WERI-Rb-1 (cell line): ENCODE results near the gene ZNF385C.

Experiments used
- DNase-seq: peaks from one replicate; pipeline ENCODE4 v3.0.0-alpha.2; 2020
- H3K27ac ChIP-seq: fragments of 250-450 bp; sonication (Bioruptor Pico); 2 replicates; pipeline ENCODE4 v1.5.1; 2020; ENCODE audit warnings: mild to moderate bottlenecking, moderate library complexity
- H3K27me3 ChIP-seq: fragments of 250-450 bp; sonication (Bioruptor Pico); 2 replicates; pipeline ENCODE4 v1.5.1; 2021; ENCODE audit warnings: mild to moderate bottlenecking, low read depth, moderate library complexity; ENCODE audit not compliant: insufficient read depth, severe bottlenecking
- H3K36me3 ChIP-seq: fragments of 250-450 bp; sonication (Bioruptor Pico); 2 replicates; pipeline ENCODE4 v1.5.1; 2020; ENCODE audit warnings: mild to moderate bottlenecking, moderate library complexity
- H3K4me3 ChIP-seq: 2 replicates; pipeline ENCODE4 v1.5.1; 2011; ENCODE audit warnings: low read depth, mild to moderate bottlenecking, control low read depth, low read length
- H3K9me3 ChIP-seq: fragments of 250-450 bp; sonication (Bioruptor Pico); 2 replicates; pipeline ENCODE4 v1.5.1; 2021; ENCODE audit warnings: mild to moderate bottlenecking, moderate library complexity; ENCODE audit not compliant: severe bottlenecking
- TF ChIP-seq, protein P1 (sequence below): IDR thresholded peaks from 2 replicates; pipeline ENCODE4 v1.5.1; 2011; ENCODE audit warnings: low read depth, mild to moderate bottlenecking, control low read depth, inconsistent platforms, low read length

Gene ZNF385C

DNA sequence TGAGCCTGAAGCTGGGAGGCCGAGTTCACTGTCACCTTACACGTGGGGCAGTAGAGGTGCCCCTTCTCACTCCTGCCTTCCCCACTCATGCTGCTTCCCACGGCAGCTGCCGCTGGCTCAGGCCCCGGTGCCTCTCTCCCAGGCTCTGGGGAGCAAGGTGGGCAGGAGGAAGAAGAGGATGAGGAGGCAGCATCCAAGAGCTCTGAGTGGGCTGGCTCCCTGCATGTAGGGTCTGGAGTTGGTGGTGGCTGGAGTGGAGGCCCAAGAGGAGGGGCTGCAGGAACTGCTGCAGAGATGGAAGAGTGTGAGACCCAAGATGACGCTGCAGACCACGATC is 69.5 kb downstream of the ZNF385C start:
- no peak for DNase-seq
- no peaks in the 10 kb centered on the region for H3K9me3 ChIP-seq
- no peak overlapping the region for H3K4me3 ChIP-seq
- H3K36me3 ChIP-seq: peaks cover 18% of the 10 kb centered on the region
- TF ChIP-seq, protein P1, sequence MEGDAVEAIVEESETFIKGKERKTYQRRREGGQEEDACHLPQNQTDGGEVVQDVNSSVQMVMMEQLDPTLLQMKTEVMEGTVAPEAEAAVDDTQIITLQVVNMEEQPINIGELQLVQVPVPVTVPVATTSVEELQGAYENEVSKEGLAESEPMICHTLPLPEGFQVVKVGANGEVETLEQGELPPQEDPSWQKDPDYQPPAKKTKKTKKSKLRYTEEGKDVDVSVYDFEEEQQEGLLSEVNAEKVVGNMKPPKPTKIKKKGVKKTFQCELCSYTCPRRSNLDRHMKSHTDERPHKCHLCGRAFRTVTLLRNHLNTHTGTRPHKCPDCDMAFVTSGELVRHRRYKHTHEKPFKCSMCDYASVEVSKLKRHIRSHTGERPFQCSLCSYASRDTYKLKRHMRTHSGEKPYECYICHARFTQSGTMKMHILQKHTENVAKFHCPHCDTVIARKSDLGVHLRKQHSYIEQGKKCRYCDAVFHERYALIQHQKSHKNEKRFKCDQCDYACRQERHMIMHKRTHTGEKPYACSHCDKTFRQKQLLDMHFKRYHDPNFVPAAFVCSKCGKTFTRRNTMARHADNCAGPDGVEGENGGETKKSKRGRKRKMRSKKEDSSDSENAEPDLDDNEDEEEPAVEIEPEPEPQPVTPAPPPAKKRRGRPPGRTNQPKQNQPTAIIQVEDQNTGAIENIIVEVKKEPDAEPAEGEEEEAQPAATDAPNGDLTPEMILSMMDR: no peak
- no peaks in the 10 kb centered on the region for H3K27me3 ChIP-seq
- H3K27ac ChIP-seq: no peak overlapping the region

- TF ChIP-seq, protein P1: peak; percentile 68
- Histone ChIP-seq H3K4me3 (no peak overlapping the region), H3K27ac (no peak overlapping the region), H3K27me3 (no peaks in the 10 kb centered on the region), H3K36me3 (peaks cover 24% of the 10 kb centered on the region), H3K9me3 (no peaks in the 10 kb centered on the region)
- DNase-seq: peak; percentile 54
These were observed 70.1 kb downstream of the ZNF385C start for GRCh38 chr17:42027961-42028790.

- Histone ChIP-seq H3K27ac (no peak overlapping the region), H3K36me3 (peaks cover 30% of the 10 kb centered on the region), H3K4me3 (no peak overlapping the region), H3K27me3 (no peaks in the 10 kb centered on the region), H3K9me3 (no peaks in the 10 kb centered on the region)
- TF ChIP-seq, protein P1: no peak
- no peak for DNase-seq
These were observed 70.7 kb downstream of the ZNF385C start for GRCh38 chr17:42027590-42027889.

- peaks cover 36% of the 10 kb centered on the region for H3K36me3 ChIP-seq
- no peak overlapping the region for H3K4me3 ChIP-seq
- H3K27me3 ChIP-seq: no peaks in the 10 kb centered on the region
- TF ChIP-seq, protein P1: no peak
- 0 out of 2 replicates have a peak overlapping the region, but pooled peaks have one; percentile 9 for H3K27ac ChIP-seq
- DNase-seq: no peak
- H3K9me3 ChIP-seq: no peaks in the 10 kb centered on the region
These were observed 71.2 kb downstream of the ZNF385C start for GRCh38 chr17:42026857-42027589.

GRCh38 chr17:42025936-42026335 is 72.3 kb downstream of the ZNF385C start:
- Histone ChIP-seq H3K36me3 (peaks cover 44% of the 10 kb centered on the region), H3K9me3 (no peaks in the 10 kb centered on the region), H3K27me3 (no peaks in the 10 kb centered on the region), H3K4me3 (no peak overlapping the region), H3K27ac (no peak overlapping the region)
- DNase-seq: no peak
- TF ChIP-seq, protein P1: no peak
